Right atrium auricular region (tissue), 2 donors: ENCODE data around the gene TFCP2L1. TPM values are rescaled to one million over a fixed set of nuclear protein-coding genes. Genes with fewer than 3 reads are reported as not detected.

Source experiments
- DNase-seq: peaks from one replicate; pipeline ENCODE4 v3.0.0-alpha.2; 2019; ENCODE audit warnings: low spot score
- H3K27ac ChIP-seq, 2 donors: fragments of 200-600 bp; sonication (generic); 1 replicate in 1 of 2; 2 replicates in 1 of 2; pipeline ENCODE4 v1.5.1; 2016 to 2019
- H3K27me3 ChIP-seq, 2 donors: fragments of 200-600 bp; sonication (generic); one replicate each; pipeline versions ENCODE4 v1.5.1 to v1.6.0; 2017 to 2019
- H3K36me3 ChIP-seq: fragments of 200-600 bp; sonication (generic); one replicate; pipeline ENCODE4 v1.5.1; 2016
- H3K4me1 ChIP-seq, 2 donors: fragments of 200-600 bp; sonication (generic); one replicate each; pipeline versions ENCODE4 v1.5.1 to v1.6.0; 2017 to 2019
- H3K4me3 ChIP-seq, 2 donors: fragments of 200-600 bp; sonication (generic); 1 replicate in 1 of 2; 2 replicates in 1 of 2; pipeline ENCODE4 v1.5.1; 2017 to 2019; ENCODE audit warnings: mild to moderate bottlenecking in 1 of 2, moderate library complexity in 1 of 2
- H3K9me3 ChIP-seq, 2 donors: fragments of 200-600 bp; sonication (generic); one replicate each; pipeline ENCODE4 v1.5.1; 2019
- CTCF ChIP-seq, 2 donors: fragments of 200-600 bp; sonication (generic); IDR thresholded peaks; one replicate each; pipeline ENCODE4 v1.5.1; 2019; ENCODE audit warnings: antibody characterized with exemption in 2 of 2
- total RNA-seq, 2 donors: library from RNA; depleted of rRNA; stranded (reverse); fragments of >200 nt; gene quantifications; one replicate each; pipeline ENCODE4 v1.1.0, GENCODE V29; 2016

TFCP2L1 gene
- total RNA-seq, 2 donors from 2014 or later, result 0.28 to 0.44 TPM

- no peaks in the 10 kb centered on the region for H3K9me3 ChIP-seq
- no peak for DNase-seq
- no peak overlapping the region for H3K4me3 ChIP-seq
- H3K27me3 ChIP-seq, result no peaks in the 10 kb centered on the region
- H3K27ac ChIP-seq, result no peak overlapping the region
- TF ChIP-seq CTCF (IDR thresholded peaks at IDR 0.05), result no peak
- H3K4me1 ChIP-seq, result no peaks in the 10 kb centered on the region
- no peaks in the 10 kb centered on the region for H3K36me3 ChIP-seq
Measured at GRCh38 chr2:121266543-121267106, 18.4 kb downstream of the TFCP2L1 start.

- no peak overlapping the region for H3K27ac ChIP-seq
- no peak overlapping the region for H3K4me3 ChIP-seq
Measured at GRCh38 chr2:121263996-121264715, 20.8 kb downstream of the TFCP2L1 start.

GRCh38 chr2:121260370-121261154 lies 24.4 kb downstream of the TFCP2L1 start:
- Histone ChIP-seq H3K4me3 (no peak overlapping the region), H3K36me3 (no peaks in the 10 kb centered on the region), H3K27ac (no peak overlapping the region), H3K9me3 (no peaks in the 10 kb centered on the region), H3K4me1 (no peaks in the 10 kb centered on the region), H3K27me3 (no peaks in the 10 kb centered on the region)
- no peak for TF ChIP-seq CTCF (IDR thresholded peaks at IDR 0.05)
- no peak for DNase-seq

More at GRCh38 chr2:121263996-121264715, 20.8 kb downstream of the TFCP2L1 start:
- DNase-seq, result no peak
- TF ChIP-seq CTCF (IDR thresholded peaks at IDR 0.05), result no peak
- no peaks in the 10 kb centered on the region for H3K27me3 ChIP-seq
- no peaks in the 10 kb centered on the region for H3K9me3 ChIP-seq
- no peaks in the 10 kb centered on the region for H3K36me3 ChIP-seq
- no peaks in the 10 kb centered on the region for H3K4me1 ChIP-seq

- H3K27ac ChIP-seq, result no peak overlapping the region
- TF ChIP-seq CTCF (IDR thresholded peaks at IDR 0.05), result no peak
- no peak for DNase-seq
Measured at GRCh38 chr2:121258051-121258450, 27.0 kb downstream of the TFCP2L1 start.

GRCh38 chr2:121257480-121257840 lies 27.5 kb downstream of the TFCP2L1 start:
- no peak for DNase-seq
- no peaks in the 10 kb centered on the region for H3K27me3 ChIP-seq
- TF ChIP-seq CTCF (IDR thresholded peaks at IDR 0.05), result no peak
- H3K27ac ChIP-seq, result no peak overlapping the region
- no peaks in the 10 kb centered on the region for H3K4me1 ChIP-seq
- no peaks in the 10 kb centered on the region for H3K36me3 ChIP-seq
- H3K4me3 ChIP-seq, result no peak overlapping the region
- no peaks in the 10 kb centered on the region for H3K9me3 ChIP-seq

More at GRCh38 chr2:121258051-121258450, 27.0 kb downstream of the TFCP2L1 start:
- H3K27me3 ChIP-seq, result no peaks in the 10 kb centered on the region
- no peaks in the 10 kb centered on the region for H3K36me3 ChIP-seq
- no peak overlapping the region for H3K4me3 ChIP-seq
- H3K9me3 ChIP-seq, result no peaks in the 10 kb centered on the region
- no peaks in the 10 kb centered on the region for H3K4me1 ChIP-seq
